Endothelial cell of umbilical vein (primary cell): ENCODE results near the gene WFIKKN1. TPM values are rescaled to one million over a fixed set of nuclear protein-coding genes. Genes with fewer than 3 reads are reported as not detected.

Source experiments
- BruUV-seq: library from RNA; stranded (reverse); fragments of 400-500 nt; replicated peaks from 2 replicates; lab custom pipeline; 2021; lab: Mats Ljungman, UMichigan
- CTCF ChIA-PET: fragments of 300-600, 350-600 bp; sonication (Branson Sonifier 250); formaldehyde crosslinking; loops from one replicate; lab custom pipeline; 2021; ENCODE audit warnings: antibody characterized with exemption, inconsistent platforms; lab: Charles Lee
- POLR2A ChIA-PET: fragments of 300-600, 350-600 bp; sonication (Branson Sonifier 250); formaldehyde crosslinking; loops from one replicate; lab custom pipeline; 2021; ENCODE audit warnings: antibody characterized with exemption, inconsistent platforms; lab: Charles Lee
- DNase-seq: peaks from one replicate; pipeline ENCODE4 v3.0.0-alpha.2; 2011; ENCODE audit warnings: low read depth, low spot score
- FAIRE-seq: peaks from 2 replicates; lab custom pipeline; 2011; peaks lifted over from hg19 to GRCh38; lab: Jason Lieb, UNC
- H2AFZ ChIP-seq: 2 replicates; pipeline ENCODE4 v1.6.0; 2012; ENCODE audit warnings: low read depth, low read length, control low read depth, inconsistent platforms
- H3K27ac ChIP-seq: 2 replicates; pipeline ENCODE4 v1.5.1; 2011; ENCODE audit warnings: low read depth, mild to moderate bottlenecking, control low read depth, low read length, moderate library complexity; ENCODE audit not compliant: insufficient read depth
- H3K27me3 ChIP-seq, 2 experiments: 2 replicates each; pipeline versions ENCODE4 v1.6.0 to v1.6.1; 2011; ENCODE audit warnings: low read length in 2 of 2, mixed read lengths in 1 of 2; ENCODE audit not compliant: control insufficient read depth in 2 of 2, insufficient read depth in 2 of 2
- H3K36me3 ChIP-seq, 2 experiments: 2 replicates in 1 of 2; 3 replicates in 1 of 2; pipeline ENCODE4 v1.5.1; 2011; ENCODE audit warnings: low read length in 2 of 2, mild to moderate bottlenecking in 1 of 2, moderate library complexity in 1 of 2; ENCODE audit not compliant: control insufficient read depth in 2 of 2, insufficient read depth in 2 of 2; ENCODE audit errors: extremely low read depth in 1 of 2
- H3K4me1 ChIP-seq: 3 replicates; pipeline ENCODE4 v1.5.1; 2011; ENCODE audit warnings: mild to moderate bottlenecking, low read length; ENCODE audit not compliant: control insufficient read depth, insufficient read depth; ENCODE audit errors: extremely low read depth
- H3K4me2 ChIP-seq: 2 replicates; pipeline ENCODE4 v1.6.1; 2011; ENCODE audit warnings: low read length, control low read depth, mixed read lengths; ENCODE audit not compliant: insufficient read depth
- H3K4me3 ChIP-seq, 3 experiments: fragments of 200-600 bp in 1 of 3; sonication (generic), shearing (Covaris generic) in 1 of 3; replicated peaks in 1 of 3; 2 replicates each; pipeline ENCODE4 v1.5.1; 2011 to 2016; ENCODE audit warnings: control low read depth in 3 of 3, low read length in 3 of 3, mild to moderate bottlenecking in 2 of 3, inconsistent platforms in 1 of 3, low read depth in 1 of 3, moderate library complexity in 1 of 3; ENCODE audit not compliant: insufficient read depth in 1 of 3
- H3K79me2 ChIP-seq: 2 replicates; pipeline ENCODE4 v1.6.0; 2012; ENCODE audit warnings: low read length, inconsistent platforms; ENCODE audit not compliant: control insufficient read depth, insufficient read depth
- H3K9ac ChIP-seq: replicated peaks from 2 replicates; pipeline ENCODE3; 2011; ENCODE audit warnings: low read length, control low read depth; ENCODE audit not compliant: insufficient read depth; ENCODE audit errors: extremely low read depth
- H3K9me1 ChIP-seq: replicated peaks from 3 replicates; pipeline ENCODE4 v1.6.0; 2011; ENCODE audit warnings: mild to moderate bottlenecking, low read length; ENCODE audit not compliant: control insufficient read depth, insufficient read depth; ENCODE audit errors: extremely low read depth
- H3K9me3 ChIP-seq: replicated peaks from 2 replicates; pipeline ENCODE4 v1.5.1; 2012; ENCODE audit warnings: low read length, inconsistent platforms; ENCODE audit not compliant: control insufficient read depth, insufficient read depth
- H4K20me1 ChIP-seq: replicated peaks from 2 replicates; pipeline ENCODE3; 2011; ENCODE audit warnings: mild to moderate bottlenecking, low read length; ENCODE audit not compliant: control insufficient read depth, insufficient read depth; ENCODE audit errors: extremely low read depth
- FOS ChIP-seq: IDR thresholded peaks from 2 replicates; pipeline ENCODE4 v1.6.1; 2011; ENCODE audit warnings: mild to moderate bottlenecking, low read length, moderate library complexity, borderline replicate concordance; ENCODE audit not compliant: insufficient read depth
- JUN ChIP-seq: IDR thresholded peaks from 2 replicates; pipeline ENCODE4 v1.6.1; 2011; ENCODE audit warnings: borderline replicate concordance, low read depth; ENCODE audit not compliant: insufficient read length, insufficient read depth
- MYC ChIP-seq: IDR thresholded peaks from one replicate; pipeline ENCODE4 v1.6.1; 2011; ENCODE audit warnings: mild to moderate bottlenecking, low read depth, low read length
- POLR2A ChIP-seq: IDR thresholded peaks from 2 replicates; pipeline ENCODE4 v1.6.1; 2012; ENCODE audit warnings: low read depth, mild to moderate bottlenecking, control low read depth, low read length
- POLR2AphosphoS5 ChIP-seq: IDR thresholded peaks from 2 replicates; pipeline ENCODE4 v1.6.1; 2012; ENCODE audit warnings: low read depth, mild to moderate bottlenecking, control low read depth, low read length, moderate library complexity; ENCODE audit not compliant: insufficient read depth
- dilution Hi-C: fragments of 300-500 bp; cut with MboI; formaldehyde crosslinking; loops from one replicate; pipeline ENCODE4 v1.15.0; 2019; ENCODE audit warnings: low sequenced_read_pairs; ENCODE audit not compliant: extremely low pct_ligation_motif_present
- intact Hi-C: fragments of 100-400 bp; cut with micrococcal nuclease; formaldehyde crosslinking; loops from one replicate; pipeline ENCODE4 v1.10.0; 2022
- polyA plus RNA-seq, 4 experiments: library from polyadenylated mRNA; depleted of rRNA in 3 of 4; stranded (reverse) in 3 of 4; unstranded in 1 of 4; fragments of >200 nt; gene quantifications; 2 replicates each; pipeline versions ENCODE4 v1.2.1 to v1.2.3, GENCODE V29; 2011 to 2012; ENCODE audit warnings: missing spikeins in 1 of 4
- total RNA-seq: library from RNA; stranded (reverse); gene quantifications from 2 replicates; pipeline ENCODE4 v1.2.3, GENCODE V29; 2021

The WFIKKN1 gene
- total and polyA plus RNA-seq, 2 donors (not counting 3 experiments of a cell fraction or from before 2014, with no cell fraction given): 0.06 to 0.40 TPM

DNA sequence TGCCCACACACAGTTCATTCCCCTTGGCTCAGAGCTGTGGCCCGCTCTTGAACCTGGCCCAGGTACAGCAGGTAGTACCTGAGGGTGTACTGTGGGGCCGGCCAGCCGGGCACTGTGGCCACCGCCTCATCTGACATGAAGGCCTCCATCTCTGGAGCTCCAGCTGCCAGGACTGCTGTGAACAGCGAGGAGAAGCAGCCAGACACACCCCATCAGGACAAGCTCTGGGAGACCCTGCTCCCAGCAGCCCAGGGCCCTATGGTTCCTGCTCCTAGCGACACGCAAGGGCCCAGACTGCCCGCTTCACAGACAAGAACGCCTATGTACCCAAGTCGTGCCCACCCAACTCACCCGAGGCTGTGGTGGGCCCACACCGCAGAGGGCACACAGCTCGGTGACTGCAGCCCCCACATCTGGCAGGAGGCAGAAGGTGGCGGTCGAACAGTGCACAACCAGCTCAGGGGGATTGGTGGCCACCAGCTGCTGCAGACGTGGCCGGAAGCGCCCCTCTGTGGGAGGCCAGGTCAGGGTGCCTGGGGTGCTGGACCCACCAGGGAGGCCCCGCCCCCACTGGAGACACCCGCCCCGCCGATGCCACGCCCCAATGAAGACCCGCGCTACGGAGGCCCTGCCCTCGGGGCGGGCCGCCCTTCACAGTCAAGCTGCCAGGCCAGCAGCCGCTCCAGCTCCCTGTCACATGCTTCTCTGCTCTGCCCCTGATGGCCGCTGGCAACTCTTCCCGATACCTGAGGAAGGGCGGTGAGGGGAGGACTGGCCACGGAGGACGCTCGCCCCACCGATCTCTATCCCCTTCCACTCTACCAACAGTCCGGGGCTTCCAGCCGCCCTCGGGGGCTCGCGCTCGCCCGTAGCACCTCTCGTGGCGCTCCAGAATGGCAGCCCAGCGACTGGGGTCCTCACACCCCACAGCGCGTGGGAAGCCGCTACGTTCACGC lies 48.4 kb downstream of the WFIKKN1 start:
- BruUV-seq: no TSS peak
- Histone ChIP-seq H3K36me3 (peaks cover 7 to 12% of the 10 kb centered on the region in 2 experiments), H3K4me1 (peaks cover 20% of the 10 kb centered on the region), H4K20me1 (no peaks in the 10 kb centered on the region), H3K27ac (no peak overlapping the region), H3K9me1 (no peaks in the 10 kb centered on the region), H3K9me3 (no peaks in the 10 kb centered on the region), H3K4me3 (peak overlapping the region in 2 of 3 experiments; percentile 17 to 52), H2AFZ (peak overlapping the region; percentile 61), H3K27me3 (no peaks in the 10 kb centered on the region), H3K4me2 (peak overlapping the region; percentile 22), H3K9ac (no peak overlapping the region), H3K79me2 (peaks cover 31% of the 10 kb centered on the region)
- intact Hi-C loops: loop anchor here (1.0 kb wide), 1 partner anchor 11 kb away; the partner anchor contains the start of gene RHOT2
- CTCF ChIA-PET: no interaction called here
- dilution Hi-C loops: no loop called here
- TF ChIP-seq POLR2AphosphoS5: no peak
- no peak for TF ChIP-seq JUN
- no peak for TF ChIP-seq FOS
- TF ChIP-seq MYC: no peak
- TF ChIP-seq POLR2A: no peak
- POLR2A ChIA-PET: no interaction called here
- DNase-seq (peak; percentile 49), FAIRE-seq (no peak)
